Tibial nerve (tissue), 4 donors: ENCODE data around the gene RAI2.

Experiments
- CTCF ChIP-seq, 5 experiments: fragments of 200-600 bp in 3 of 5; fragments of 450-650 bp in 2 of 5; sonication (generic) in 3 of 5; IDR thresholded peaks; one replicate each; pipeline ENCODE4 v1.5.1; 2016 to 2019; ENCODE audit warnings: antibody characterized with exemption in 5 of 5, mild to moderate bottlenecking in 3 of 5, moderate library complexity in 2 of 5
- EP300 ChIP-seq, 2 donors: sonication (generic); formaldehyde crosslinking; IDR thresholded peaks; one replicate each; pipeline ENCODE4 v1.6.1; 2017; ENCODE audit warnings: antibody characterized with exemption in 2 of 2, mild to moderate bottlenecking in 1 of 2
- POLR2A ChIP-seq, 2 donors: fragments of 450-650 bp; IDR thresholded peaks; one replicate each; pipeline ENCODE4 v1.6.1; 2017; ENCODE audit warnings: antibody characterized with exemption in 2 of 2, mild to moderate bottlenecking in 2 of 2, moderate library complexity in 2 of 2

DNA sequence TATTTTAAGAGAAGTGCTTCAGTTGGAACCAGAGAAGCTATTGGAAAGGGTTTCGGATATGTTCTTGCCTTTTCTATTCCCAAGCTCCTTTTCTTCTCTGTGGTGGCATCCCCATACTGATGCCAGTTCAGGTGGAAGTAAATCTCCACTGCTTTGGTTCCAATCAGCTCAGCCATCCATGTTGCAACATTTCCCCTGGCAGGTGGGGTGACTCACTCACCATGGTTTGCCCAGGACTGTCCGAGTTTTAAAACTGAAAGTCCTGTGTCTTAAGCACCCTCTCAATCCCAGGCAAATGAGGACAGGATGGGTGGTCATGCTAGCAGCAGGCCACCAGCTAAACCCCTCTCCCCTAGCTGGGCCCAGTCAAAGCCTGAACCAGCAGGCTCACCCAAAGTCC lies 15.1 kb downstream of the RAI2 start:
- no peak for TF ChIP-seq POLR2A (IDR thresholded peaks at IDR 0.05)
- TF ChIP-seq CTCF (IDR thresholded peaks at IDR 0.05) = no peak
- TF ChIP-seq EP300 (IDR thresholded peaks at IDR 0.05) = no peak
